ENCODE measurements around the gene VGF.

The VGF gene

GRCh38 chr7:101173752-101174244, 8.4 kb upstream of the VGF start (continued):
- TF ChIP-seq ZNF426 (tag by site-specific recombination; IDR thresholded peaks at IDR 0.05) (no peak), ZNF580 (tag by site-specific recombination; IDR thresholded peaks at IDR 0.05) (peak; percentile 29; the same call in 1 of the 2 replicates), ZNF202 (tag by site-specific recombination; IDR thresholded peaks at IDR 0.05; ENCODE audit: borderline replicate concordance) (no peak), KLF10 (tag by site-specific recombination; IDR thresholded peaks at IDR 0.05) (0 out of 2 replicates have a peak, but pooled peaks have one; percentile 48), REPIN1 (tag by site-specific recombination; IDR thresholded peaks at IDR 0.05; ENCODE audit: low read depth) (no peak), ZNF23 (tag by site-specific recombination; IDR thresholded peaks at IDR 0.05; ENCODE audit: borderline replicate concordance) (no peak), ZNF639 (tag by site-specific recombination; IDR thresholded peaks at IDR 0.05) (0 out of 2 replicates have a peak, but pooled peaks have one; percentile 35), ZBTB8A (tag by site-specific recombination; IDR thresholded peaks at IDR 0.05) (no peak), ZBTB26 (tag by site-specific recombination; optimal IDR thresholded peaks at IDR 0.05) (no peak), KLF8 (tag by site-specific recombination; IDR thresholded peaks at IDR 0.05) (no peak), ZNF280D (tag by site-specific recombination; IDR thresholded peaks at IDR 0.05) (no peak), ZNF558 (tag by site-specific recombination; IDR thresholded peaks at IDR 0.05) (no peak; the same call in 1 of the 2 replicates), ZNF138 (tag by site-specific recombination; IDR thresholded peaks at IDR 0.05; ENCODE audit: borderline replicate concordance) (no peak), ZNF354C (tag by site-specific recombination; IDR thresholded peaks at IDR 0.05; ENCODE audit: borderline replicate concordance, low read depth) (0 out of 2 replicates have a peak, but pooled peaks have one; percentile 17), HOXA7 (CRISPR knock-in tag; IDR thresholded peaks at IDR 0.05; ENCODE audit: borderline replicate concordance) (no peak), ZNF114 (tag by site-specific recombination; IDR thresholded peaks at IDR 0.05) (no peak), SALL2 (tag by site-specific recombination; IDR thresholded peaks at IDR 0.05; ENCODE audit: borderline replicate concordance) (no peak), ZIC2 (tag by site-specific recombination; IDR thresholded peaks at IDR 0.05) (no peak), ZNF324 (tag by site-specific recombination; IDR thresholded peaks at IDR 0.05) (peak; percentile 80; the same call in 1 of the 2 replicates), ZNF600 (tag by site-specific recombination; IDR thresholded peaks at IDR 0.05) (no peak; the same call in none of the 2 replicates), ZNF266 (tag by site-specific recombination; IDR thresholded peaks at IDR 0.05; ENCODE audit: low read depth) (no peak), ZNF791 (tag by site-specific recombination; IDR thresholded peaks at IDR 0.05) (no peak), IKZF3 (tag by site-specific recombination; IDR thresholded peaks at IDR 0.05) (no peak), ZNF529 (tag by site-specific recombination; IDR thresholded peaks at IDR 0.05; ENCODE audit: insufficient replicate concordance) (no peak), ZNF416 (tag by site-specific recombination; IDR thresholded peaks at IDR 0.05) (no peak), OSR2 (tag by site-specific recombination; IDR thresholded peaks at IDR 0.05) (no peak), BCL11A (tag by site-specific recombination; IDR thresholded peaks at IDR 0.05; ENCODE audit: low read depth) (no peak), ZBTB11 (tag by site-specific recombination; conservative IDR thresholded peaks at IDR 0.05; ENCODE audit: low read depth) (peak; percentile 37; the same call in 1 of the 2 replicates), PATZ1 (tag by site-specific recombination; IDR thresholded peaks at IDR 0.05) (no peak; the same call in 1 of the 2 replicates)

All from HEK293 (cell line).